ENCODE measurements around the gene GPC5.

- TF ChIP-seq ZNF274 (IDR thresholded peaks at IDR 0.05; ENCODE audit: low read depth, low read length), result no peak
- no peak for TF ChIP-seq SUZ12 (IDR thresholded peaks at IDR 0.05; ENCODE audit: extremely low read depth, insufficient read depth, insufficient read length)
Measured at GRCh38 chr13:91554101-91554500, 155.7 kb downstream of the GPC5 start.
